ENCODE measurements around the gene TESMIN. TPM values are rescaled to one million over a fixed set of nuclear protein-coding genes. Genes with fewer than 3 reads are reported as not detected.
A peak's percentile ranks its signal among the peaks of the same experiment; 100 is the strongest.

The TESMIN gene
- total RNA-seq, 1 donor from 2014 or later = 8.1 TPM

DNA sequence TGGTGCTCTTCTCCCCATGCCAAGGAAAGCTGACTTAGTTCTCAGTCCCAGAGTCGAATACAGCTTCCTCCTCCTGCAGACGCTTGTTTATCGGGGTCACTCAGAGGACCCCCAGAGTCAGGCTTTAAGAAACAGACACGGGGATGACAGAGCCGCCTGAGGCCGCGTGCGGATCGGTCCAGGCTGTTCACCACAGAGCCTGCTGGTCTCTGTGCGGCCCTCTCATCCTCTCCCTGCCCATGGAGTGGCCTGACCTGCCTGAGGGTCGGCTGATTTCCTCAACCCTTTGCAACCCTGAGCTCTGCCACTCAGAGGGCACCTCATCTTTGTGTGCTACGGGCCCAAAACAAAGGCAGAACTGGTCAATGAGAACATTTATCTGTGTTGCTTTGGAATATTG lies 64.8 kb downstream of the TESMIN start:
- Mint-ChIP-seq H3K27ac (no peak overlapping the region), H3K9me3 (peaks cover 4% of the 10 kb centered on the region), H3K36me3 (no peaks in the 10 kb centered on the region), H3K4me3 (no peak overlapping the region), H3K27me3 (ENCODE audit: insufficient read depth, low read depth) (peaks cover 61% of the 10 kb centered on the region), H3K4me1 (peaks cover 7% of the 10 kb centered on the region)
- Histone ChIP-seq H3K4me1 (peaks cover 15% of the 10 kb centered on the region), H3K9me3 (ENCODE audit: low read depth) (no peaks in the 10 kb centered on the region), H4K20me1 (ENCODE audit: low read depth) (no peaks in the 10 kb centered on the region), H3K9ac (no peak overlapping the region), H3K4me2 (no peak overlapping the region), H3K36me3 (no peaks in the 10 kb centered on the region), H3F3A (ENCODE audit: low read depth) (no peaks in the 10 kb centered on the region), H3K27me3 (peaks cover 83% of the 10 kb centered on the region), H2AFZ (replicated peaks) (no peak overlapping the region), H3K4me3 (no peak overlapping the region), H3K27ac (no peak overlapping the region), H3K79me2 (ENCODE audit: low read depth) (no peaks in the 10 kb centered on the region)
- TF ChIP-seq EZH2 (IDR thresholded peaks at IDR 0.05) (no peak), EZH2phosphoT487 (IDR thresholded peaks at IDR 0.05) (no peak), CTCF (IDR thresholded peaks at IDR 0.05) (no peak)
- no peak for DNase-seq (ENCODE audit: low spot score)

- H3K27ac ChIP-seq = no peak overlapping the region
- DNase-seq (ENCODE audit: low spot score) = no peak
- no peak overlapping the region for H3K9ac ChIP-seq
- Mint-ChIP-seq H3K4me3 (peak overlapping the region; percentile 71), H3K36me3 (no peaks in the 10 kb centered on the region), H3K9me3 (peaks cover 4% of the 10 kb centered on the region), H3K4me1 (peaks cover 7% of the 10 kb centered on the region), H3K27me3 (ENCODE audit: insufficient read depth, low read depth) (peaks cover 58% of the 10 kb centered on the region), H3K27ac (no peak overlapping the region)
- H3K9me3 ChIP-seq (ENCODE audit: low read depth) = no peaks in the 10 kb centered on the region
- no peak overlapping the region for H2AFZ ChIP-seq (replicated peaks)
- peaks cover 83% of the 10 kb centered on the region for H3K27me3 ChIP-seq
- H4K20me1 ChIP-seq (ENCODE audit: low read depth) = no peaks in the 10 kb centered on the region
- no peaks in the 10 kb centered on the region for H3K79me2 ChIP-seq (ENCODE audit: low read depth)
- no peak overlapping the region for H3K4me2 ChIP-seq
- peaks cover 15% of the 10 kb centered on the region for H3K4me1 ChIP-seq
- no peak for TF ChIP-seq EZH2 (IDR thresholded peaks at IDR 0.05)
- TF ChIP-seq EZH2phosphoT487 (IDR thresholded peaks at IDR 0.05) = no peak
- no peak for TF ChIP-seq CTCF (IDR thresholded peaks at IDR 0.05)
- no peaks in the 10 kb centered on the region for H3F3A ChIP-seq (ENCODE audit: low read depth)
- no peaks in the 10 kb centered on the region for H3K36me3 ChIP-seq
- no peak overlapping the region for H3K4me3 ChIP-seq
Measured at GRCh38 chr11:68685656-68686380, 65.5 kb downstream of the TESMIN start.

GRCh38 chr11:68684385-68685356 lies 66.6 kb downstream of the TESMIN start, which contains the start of gene GAL:
GAL (plus strand) TSS chr11:68684544; CDS start chr11:68684924, 380 bp downstream.
- no peak within 1 kb of the TSS for H3K9ac ChIP-seq
- no peaks in the 10 kb centered on the region for H3K9me3 ChIP-seq (ENCODE audit: low read depth)
- Mint-ChIP-seq H3K36me3 (no peaks in the 10 kb centered on the region), H3K27ac (no peak within 1 kb of the TSS), H3K4me1 (peaks cover 7% of the 10 kb centered on the region), H3K9me3 (peaks cover 4% of the 10 kb centered on the region), H3K27me3 (ENCODE audit: insufficient read depth, low read depth) (peaks cover 55% of the 10 kb centered on the region), H3K4me3 (peak within 1 kb of the TSS; percentile 71)
- DNase-seq (ENCODE audit: low spot score) = peak; percentile 63
- H3K79me2 ChIP-seq (ENCODE audit: low read depth) = no peaks in the 10 kb centered on the region
- H3K4me1 ChIP-seq = peaks cover 9% of the 10 kb centered on the region
- no peaks in the 10 kb centered on the region for H4K20me1 ChIP-seq (ENCODE audit: low read depth)
- peak within 1 kb of the TSS; percentile 58 for H3K4me3 ChIP-seq
- H3K27me3 ChIP-seq = peaks cover 78% of the 10 kb centered on the region
- H3F3A ChIP-seq (ENCODE audit: low read depth) = no peaks in the 10 kb centered on the region
- peak within 1 kb of the TSS; percentile 73 for H2AFZ ChIP-seq (replicated peaks)
- peak within 1 kb of the TSS; percentile 99 for H3K4me2 ChIP-seq
- TF ChIP-seq EZH2 (IDR thresholded peaks at IDR 0.05) (peak; percentile 100), CTCF (IDR thresholded peaks at IDR 0.05) (no peak), EZH2phosphoT487 (IDR thresholded peaks at IDR 0.05) (peak; percentile 91)
- no peak within 1 kb of the TSS for H3K27ac ChIP-seq
- no peaks in the 10 kb centered on the region for H3K36me3 ChIP-seq
